HepG2 (cell line): ENCODE data around the gene NBR1. TPM values are rescaled to one million over a fixed set of nuclear protein-coding genes. Genes with fewer than 3 reads are reported as not detected.

Source experiments
- ELF1 ChIP-seq: sonication (generic); formaldehyde crosslinking; IDR thresholded peaks from 2 replicates; pipeline ENCODE4 v1.4.0; 2020; ENCODE audit warnings: missing genetic modification reagents
- FOXA3 ChIP-seq: IDR thresholded peaks from 2 replicates; pipeline ENCODE4 v1.6.1; 2016; ENCODE audit warnings: missing genetic modification reagents, missing compliant biosample characterization
- HES4 ChIP-seq: sonication (generic); formaldehyde crosslinking; IDR thresholded peaks from 2 replicates; pipeline ENCODE4 v1.9.0; 2021; ENCODE audit warnings: mild to moderate bottlenecking, missing genetic modification reagents, borderline replicate concordance
- HIC2 ChIP-seq: sonication (generic); formaldehyde crosslinking; IDR thresholded peaks from 2 replicates; pipeline ENCODE4 v1.9.0; 2022; ENCODE audit warnings: low read depth, missing genetic modification reagents
- HMGXB4 ChIP-seq, 2 experiments: sonication (generic) in 1 of 2; formaldehyde crosslinking in 1 of 2; IDR thresholded peaks; 2 replicates each; pipeline versions ENCODE4 v1.4.0 to v1.6.1; 2018 to 2020; ENCODE audit warnings: missing genetic modification reagents in 2 of 2, borderline replicate concordance in 1 of 2, low read depth in 1 of 2, mild to moderate bottlenecking in 1 of 2, missing biosample characterization in 1 of 2
- NFIB ChIP-seq: sonication (generic); formaldehyde crosslinking; IDR thresholded peaks from 2 replicates; pipeline ENCODE4 v1.9.0; 2021; ENCODE audit warnings: missing genetic modification reagents, mild to moderate bottlenecking, borderline replicate concordance
- NR2F6 ChIP-seq, 2 experiments: IDR thresholded peaks; 2 replicates each; pipeline ENCODE4 v1.6.1; 2016; ENCODE audit warnings: antibody characterized with exemption in 1 of 2, mild to moderate bottlenecking in 1 of 2
- POLR2AphosphoS2 ChIP-seq: IDR thresholded peaks from 2 replicates; pipeline ENCODE4 v1.6.1; 2011; ENCODE audit warnings: low read depth, low read length, improper control_type of control experiment
- SNAI1 ChIP-seq: sonication (generic); formaldehyde crosslinking; IDR thresholded peaks from 2 replicates; pipeline ENCODE4 v1.5.0; 2020; ENCODE audit warnings: mild to moderate bottlenecking, missing genetic modification reagents, borderline replicate concordance
- SRSF1 ChIP-seq: fragments of 200-400 bp; formaldehyde crosslinking; optimal IDR thresholded peaks from 2 replicates; pipeline ENCODE3; 2017; ENCODE audit warnings: mild to moderate bottlenecking, low read depth, low read length, moderate library complexity
- TEAD3 ChIP-seq: optimal IDR thresholded peaks from 2 replicates; pipeline ENCODE3; 2016; ENCODE audit warnings: borderline replicate concordance
- TGIF2 ChIP-seq: IDR thresholded peaks from 2 replicates; pipeline ENCODE4 v1.6.1; 2016; ENCODE audit warnings: control low read depth, missing compliant biosample characterization
- ZFAT ChIP-seq: sonication (generic); formaldehyde crosslinking; conservative IDR thresholded peaks from 2 replicates; pipeline ENCODE4 v1.8.1; 2023; ENCODE audit warnings: missing genetic modification reagents, inconsistent platforms
- ZKSCAN5 ChIP-seq: sonication (generic); formaldehyde crosslinking; IDR thresholded peaks from 2 replicates; pipeline ENCODE4 v1.5.1; 2020; ENCODE audit warnings: mild to moderate bottlenecking, missing genetic modification reagents
- ZMAT3 ChIP-seq: sonication (generic); formaldehyde crosslinking; conservative IDR thresholded peaks from 2 replicates; pipeline ENCODE4 v1.7.0; 2021; ENCODE audit warnings: missing genetic modification reagents
- ZNF205 ChIP-seq: IDR thresholded peaks from 2 replicates; pipeline ENCODE4 v1.6.1; 2018; ENCODE audit warnings: missing biosample characterization, missing genetic modification reagents
- ZNF234 ChIP-seq: sonication (generic); formaldehyde crosslinking; conservative IDR thresholded peaks from 2 replicates; pipeline ENCODE4 v1.5.1; 2020; ENCODE audit warnings: mild to moderate bottlenecking, missing genetic modification reagents
- ZNF777 ChIP-seq: sonication (generic); formaldehyde crosslinking; IDR thresholded peaks from 2 replicates; pipeline ENCODE4 v1.4.0; 2020; ENCODE audit warnings: missing genetic modification reagents
- polyA plus RNA-seq, 8 experiments: library from polyadenylated mRNA; depleted of rRNA in 3 of 8; stranded (reverse) in 7 of 8; unstranded in 1 of 8; fragments of >200 nt; fragmentation: Illumina TruSeq in 4 of 8; extraction: Trizol in 4 of 8; gene quantifications; 2 replicates each; pipeline versions ENCODE4 v1.2.1 to v1.2.3, GENCODE V29; 2011 to 2016; ENCODE audit warnings: low read depth in 4 of 8, missing spikeins in 1 of 8, mixed read lengths in 1 of 8; ENCODE audit not compliant: insufficient read depth in 1 of 8
- total RNA-seq, 5 experiments: library from RNA; depleted of rRNA; stranded (reverse); fragments of >200 nt; fragmentation: Illumina TruSeq; extraction: Trizol; gene quantifications; 2 replicates each; pipeline ENCODE4 v1.2.3, GENCODE V29; 2016; ENCODE audit warnings: low read depth in 1 of 5
- TF ChIP-seq, protein P1 (sequence below): sonication (generic); formaldehyde crosslinking; IDR thresholded peaks from 2 replicates; pipeline ENCODE4 v1.5.0; 2020; ENCODE audit warnings: mild to moderate bottlenecking, missing genetic modification reagents, moderate library complexity
- TF ChIP-seq, protein P2 (sequence below): sonication (generic); formaldehyde crosslinking; IDR thresholded peaks from 2 replicates; pipeline ENCODE4 v1.4.0; 2020; ENCODE audit warnings: low read depth, mild to moderate bottlenecking, missing genetic modification reagents

Gene NBR1
- total and polyA plus RNA-seq, 2 of the 13 experiments (the other 11 are each of a cell fraction or from before 2014, with no cell fraction given) = 51.7 to 121 TPM

- peak; percentile 75; the same call in 1 of the 2 replicates for TF ChIP-seq NFIB (CRISPR knock-in tag)
- TF ChIP-seq POLR2AphosphoS2 = no peak
- TF ChIP-seq ZNF234 (CRISPR knock-in tag) = no peak
- TF ChIP-seq SNAI1 (CRISPR knock-in tag) = peak; percentile 80; the same call in 1 of the 2 replicates
- peak; percentile 50 to 54; a peak in 2 of 4 replicates for TF ChIP-seq HMGXB4 (CRISPR knock-in tag; IDR thresholded peaks at IDR 0.05; ENCODE audit: borderline replicate concordance in 1 of 2, low read depth in 1 of 2)
- TF ChIP-seq NR2F6 (IDR thresholded peaks at IDR 0.05) = no peak
- TF ChIP-seq NR2F6 (CRISPR knock-in tag; IDR thresholded peaks at IDR 0.05) = peak; percentile 29
- TF ChIP-seq, protein P1, sequence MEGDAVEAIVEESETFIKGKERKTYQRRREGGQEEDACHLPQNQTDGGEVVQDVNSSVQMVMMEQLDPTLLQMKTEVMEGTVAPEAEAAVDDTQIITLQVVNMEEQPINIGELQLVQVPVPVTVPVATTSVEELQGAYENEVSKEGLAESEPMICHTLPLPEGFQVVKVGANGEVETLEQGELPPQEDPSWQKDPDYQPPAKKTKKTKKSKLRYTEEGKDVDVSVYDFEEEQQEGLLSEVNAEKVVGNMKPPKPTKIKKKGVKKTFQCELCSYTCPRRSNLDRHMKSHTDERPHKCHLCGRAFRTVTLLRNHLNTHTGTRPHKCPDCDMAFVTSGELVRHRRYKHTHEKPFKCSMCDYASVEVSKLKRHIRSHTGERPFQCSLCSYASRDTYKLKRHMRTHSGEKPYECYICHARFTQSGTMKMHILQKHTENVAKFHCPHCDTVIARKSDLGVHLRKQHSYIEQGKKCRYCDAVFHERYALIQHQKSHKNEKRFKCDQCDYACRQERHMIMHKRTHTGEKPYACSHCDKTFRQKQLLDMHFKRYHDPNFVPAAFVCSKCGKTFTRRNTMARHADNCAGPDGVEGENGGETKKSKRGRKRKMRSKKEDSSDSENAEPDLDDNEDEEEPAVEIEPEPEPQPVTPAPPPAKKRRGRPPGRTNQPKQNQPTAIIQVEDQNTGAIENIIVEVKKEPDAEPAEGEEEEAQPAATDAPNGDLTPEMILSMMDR (CRISPR knock-in tag) = peak; percentile 68
- peak; percentile 50; the same call in 1 of the 2 replicates for TF ChIP-seq HIC2
- peak; percentile 77 for TF ChIP-seq FOXA3 (CRISPR knock-in tag)
- TF ChIP-seq, protein P2, sequence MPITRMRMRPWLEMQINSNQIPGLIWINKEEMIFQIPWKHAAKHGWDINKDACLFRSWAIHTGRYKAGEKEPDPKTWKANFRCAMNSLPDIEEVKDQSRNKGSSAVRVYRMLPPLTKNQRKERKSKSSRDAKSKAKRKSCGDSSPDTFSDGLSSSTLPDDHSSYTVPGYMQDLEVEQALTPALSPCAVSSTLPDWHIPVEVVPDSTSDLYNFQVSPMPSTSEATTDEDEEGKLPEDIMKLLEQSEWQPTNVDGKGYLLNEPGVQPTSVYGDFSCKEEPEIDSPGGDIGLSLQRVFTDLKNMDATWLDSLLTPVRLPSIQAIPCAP (CRISPR knock-in tag) = no peak
- TF ChIP-seq ZKSCAN5 (CRISPR knock-in tag) = no peak
- TF ChIP-seq TEAD3 (CRISPR knock-in tag) = peak; percentile 41
- TF ChIP-seq ELF1 = peak; percentile 92
- peak; percentile 44; the same call in 1 of the 2 replicates for TF ChIP-seq TGIF2
- no peak for TF ChIP-seq SRSF1
- TF ChIP-seq ZNF777 (CRISPR knock-in tag) = no peak
- TF ChIP-seq HES4 (CRISPR knock-in tag) = 0 out of 2 replicates have a peak, but pooled peaks have one; percentile 11
- TF ChIP-seq ZNF205 (CRISPR knock-in tag) = peak; percentile 42; the same call in 1 of the 2 replicates
- TF ChIP-seq ZFAT = 0 out of 2 replicates have a peak, but pooled peaks have one; percentile 28
- TF ChIP-seq ZMAT3 (CRISPR knock-in tag) = 0 out of 2 replicates have a peak, but pooled peaks have one; percentile 54
These were observed 823 bp downstream of the NBR1 start (continued) for GRCh38 chr17:43171586-43172487.
